PC-9 (cell line): ENCODE measurements around the gene TNS1. TPM values are rescaled to one million over a fixed set of nuclear protein-coding genes. Genes with fewer than 3 reads are reported as not detected.

ENCODE experiments used
- BruUV-seq: library from RNA; stranded (reverse); fragments of 400-500 nt; replicated peaks from 2 replicates; lab custom pipeline; 2021; lab: Mats Ljungman, UMichigan
- CTCF ChIA-PET: fragments of 300-600 bp; sonication (Branson Sonifier 250); formaldehyde crosslinking; loops from one replicate; lab custom pipeline; 2022; ENCODE audit warnings: antibody characterized with exemption; lab: Charles Lee
- POLR2A ChIA-PET: fragments of 300-600 bp; sonication (Branson Sonifier 250); formaldehyde crosslinking; loops from one replicate; lab custom pipeline; 2022; ENCODE audit warnings: antibody characterized with exemption; ENCODE audit not compliant: unreplicated experiment; lab: Charles Lee
- DNase-seq, 2 experiments: peaks; one replicate each; pipeline versions ENCODE4 v3.0.0 to v3.0.0-alpha.2; 2015 to 2022; ENCODE audit warnings: mixed read lengths in 1 of 2
- H2AFZ ChIP-seq: fragments of 200-600 bp; sonication (generic); 2 replicates; pipeline ENCODE4 v1.8.1; 2017; ENCODE audit warnings: antibody characterized with exemption
- H3F3A ChIP-seq: fragments of 200-600 bp; sonication (generic); 2 replicates; pipeline ENCODE4 v1.8.1; 2017; ENCODE audit warnings: antibody characterized with exemption, mild to moderate bottlenecking, low read depth; ENCODE audit not compliant: insufficient read depth
- H3K27ac ChIP-seq: fragments of 200-600 bp; sonication (generic); 2 replicates; pipeline ENCODE4 v1.6.1; 2016; ENCODE audit warnings: mixed run types
- H3K27me3 ChIP-seq: fragments of 200-600 bp; sonication (generic); 2 replicates; pipeline ENCODE4 v1.6.1; 2016; ENCODE audit warnings: low read depth, mixed run types; ENCODE audit not compliant: insufficient read depth
- H3K36me3 ChIP-seq: fragments of 200-600 bp; sonication (generic); 2 replicates; pipeline ENCODE4 v1.6.1; 2016; ENCODE audit warnings: low read depth, mixed run types
- H3K4me1 ChIP-seq: fragments of 200-600 bp; sonication (generic); replicated peaks from 2 replicates; pipeline ENCODE4 v1.6.1; 2016; ENCODE audit warnings: mixed run types; ENCODE audit not compliant: insufficient read depth
- H3K4me2 ChIP-seq: fragments of 200-600 bp; sonication (generic); 2 replicates; pipeline ENCODE4 v1.6.1; 2017; ENCODE audit warnings: mixed run types
- H3K4me3 ChIP-seq: fragments of 200-600 bp; sonication (generic); 2 replicates; pipeline ENCODE4 v1.6.1; 2016; ENCODE audit warnings: mixed run types
- H3K79me2 ChIP-seq: fragments of 200-600 bp; sonication (generic); 2 replicates; pipeline ENCODE4 v1.6.1; 2017; ENCODE audit warnings: low read depth, mixed run types
- H3K9me2 ChIP-seq: fragments of 200-600 bp; sonication (generic); 2 replicates; pipeline ENCODE4 v1.8.1; 2017; ENCODE audit warnings: mild to moderate bottlenecking; ENCODE audit not compliant: insufficient read depth
- H3K9me3 ChIP-seq: fragments of 200-600 bp; sonication (generic); 2 replicates; pipeline ENCODE4 v1.8.1; 2016; ENCODE audit warnings: low read depth; ENCODE audit not compliant: insufficient read depth
- H4K20me1 ChIP-seq: fragments of 200-600 bp; sonication (generic); 2 replicates; pipeline ENCODE4 v1.8.1; 2017; ENCODE audit not compliant: insufficient read depth
- CTCF ChIP-seq: fragments of 200-600 bp; sonication (generic); conservative IDR thresholded peaks from 2 replicates; pipeline ENCODE4 v1.6.1; 2017; ENCODE audit warnings: mixed run types, antibody characterized with exemption, mild to moderate bottlenecking, moderate library complexity
- EZH2 ChIP-seq: fragments of 200-600 bp; sonication (generic); IDR thresholded peaks from 2 replicates; pipeline ENCODE4 v1.8.0; 2017; ENCODE audit warnings: antibody characterized with exemption, low read depth
- intact Hi-C: fragments of 100-400 bp; cut with micrococcal nuclease; formaldehyde crosslinking; loops from one replicate; pipeline ENCODE4 v1.10.0; 2022; ENCODE audit not compliant: unreplicated experiment
- total RNA-seq: library from RNA; stranded (reverse); gene quantifications from 2 replicates; pipeline ENCODE4 v1.2.3, GENCODE V29; 2021

Gene TNS1
- total RNA-seq, 1 experiment from 2014 or later = 5.5 TPM

DNA sequence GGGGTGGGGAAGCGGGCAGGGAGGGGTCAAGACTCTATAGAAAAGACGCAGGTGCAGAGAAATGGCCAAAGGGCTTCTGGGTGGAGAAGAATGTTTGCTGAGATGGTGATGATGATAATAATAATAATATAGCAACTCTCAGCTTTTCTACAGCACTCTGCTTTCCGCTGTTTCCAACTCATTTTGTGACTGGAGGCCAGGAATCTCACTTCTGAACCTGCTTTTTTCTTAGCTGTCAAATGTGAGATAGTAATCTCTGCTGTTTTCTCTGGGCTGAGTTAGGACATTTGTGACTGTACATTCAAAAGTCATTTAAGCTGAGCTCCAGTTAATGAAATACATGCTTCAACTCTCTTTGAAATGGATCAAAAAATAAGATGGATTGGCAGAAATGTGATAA lies 58.4 kb downstream of the TNS1 start:
- no peak overlapping the region for H3K4me2 ChIP-seq

GRCh38 chr2:217943446-217944321 lies 59.1 kb downstream of the TNS1 start:
- Histone ChIP-seq H3K4me1 (no peaks in the 10 kb centered on the region), H3K4me2 (peak overlapping the region; percentile 47), H3F3A (no peaks in the 10 kb centered on the region), H3K79me2 (no peaks in the 10 kb centered on the region), H3K27ac (no peak overlapping the region), H3K36me3 (no peaks in the 10 kb centered on the region), H4K20me1 (no peaks in the 10 kb centered on the region), H3K9me2 (no peaks in the 10 kb centered on the region), H3K9me3 (no peaks in the 10 kb centered on the region), H2AFZ (no peak overlapping the region), H3K27me3 (no peaks in the 10 kb centered on the region; the same call in 1 of the 2 replicates), H3K4me3 (no peak overlapping the region; the same call in 1 of the 2 replicates)
- CTCF ChIA-PET = no interaction called here
- peak; percentile 37 to 70 for DNase-seq
- intact Hi-C loops = loop anchor here (1.0 kb wide), 1 partner anchor 45 kb away; no protein-coding TSS in a partner anchor
- TF ChIP-seq CTCF (no peak), EZH2 (no peak)
- POLR2A ChIA-PET = no interaction called here
- no TSS peak for BruUV-seq

More for the DNA sequence above, 58.4 kb downstream of the TNS1 start:
- BruUV-seq = no TSS peak
- no peaks in the 10 kb centered on the region for H3K9me3 ChIP-seq
- ChIA-PET CTCF (no interaction called here), POLR2A (no interaction called here)
- intact Hi-C loops = loop anchor here (1.0 kb wide), 1 partner anchor 44 kb away; no protein-coding TSS in a partner anchor
- no peaks in the 10 kb centered on the region; the same call in 1 of the 2 replicates for H3K27me3 ChIP-seq
- H3K79me2 ChIP-seq = no peaks in the 10 kb centered on the region
- no peak for TF ChIP-seq EZH2
- TF ChIP-seq CTCF = no peak
- H3K4me1 ChIP-seq = no peaks in the 10 kb centered on the region
- no peak overlapping the region for H2AFZ ChIP-seq
- no peaks in the 10 kb centered on the region for H3K36me3 ChIP-seq
- no peaks in the 10 kb centered on the region for H4K20me1 ChIP-seq
- no peaks in the 10 kb centered on the region for H3K9me2 ChIP-seq
- H3K27ac ChIP-seq = no peak overlapping the region
- no peak overlapping the region for H3K4me3 ChIP-seq
- DNase-seq = no peak
- H3F3A ChIP-seq = no peaks in the 10 kb centered on the region

- H2AFZ ChIP-seq = no peak overlapping the region
- no TSS peak for BruUV-seq
Measured at GRCh38 chr2:217942731-217943335, 60.0 kb downstream of the TNS1 start.

More at GRCh38 chr2:217942731-217943335, 60.0 kb downstream of the TNS1 start:
- no peaks in the 10 kb centered on the region for H3K4me1 ChIP-seq
- intact Hi-C loops = no loop called here
- ChIA-PET CTCF (no interaction called here), POLR2A (no interaction called here)
- H3K79me2 ChIP-seq = no peaks in the 10 kb centered on the region
- no peak overlapping the region for H3K4me3 ChIP-seq
- no peaks in the 10 kb centered on the region for H3K36me3 ChIP-seq
- H3K27ac ChIP-seq = no peak overlapping the region
- H3K9me3 ChIP-seq = no peaks in the 10 kb centered on the region
- no peak for DNase-seq
- no peaks in the 10 kb centered on the region for H3K9me2 ChIP-seq
- H3F3A ChIP-seq = no peaks in the 10 kb centered on the region
- peak overlapping the region; percentile 47; the same call in 1 of the 2 replicates for H3K4me2 ChIP-seq
- H3K27me3 ChIP-seq = no peaks in the 10 kb centered on the region; the same call in 1 of the 2 replicates
- no peaks in the 10 kb centered on the region for H4K20me1 ChIP-seq
- TF ChIP-seq CTCF = no peak
- TF ChIP-seq EZH2 = no peak
